UCSD-AML1 (cell line): ENCODE measurements around the gene VCX3B.
"Not testable (repeated sequence)": the region's sequence is repeated elsewhere in the genome, so short reads cannot be mapped to it uniquely, and the experiment has no call there.

Experiments used
- DNase-seq: peaks from one replicate; lab custom pipeline; 2025; ENCODE audit not compliant: unreplicated experiment; lab: John Stamatoyannopoulos, UW

The VCX3B gene

GRCh38 chrX:8464530-8464929 is at the start of gene VCX3B:
Gene VCX3B (plus strand): TSS chrX:8464830. CDS start chrX:8465451, 621 bp downstream.
- not testable (repeated sequence) for DNase-seq

DNA sequence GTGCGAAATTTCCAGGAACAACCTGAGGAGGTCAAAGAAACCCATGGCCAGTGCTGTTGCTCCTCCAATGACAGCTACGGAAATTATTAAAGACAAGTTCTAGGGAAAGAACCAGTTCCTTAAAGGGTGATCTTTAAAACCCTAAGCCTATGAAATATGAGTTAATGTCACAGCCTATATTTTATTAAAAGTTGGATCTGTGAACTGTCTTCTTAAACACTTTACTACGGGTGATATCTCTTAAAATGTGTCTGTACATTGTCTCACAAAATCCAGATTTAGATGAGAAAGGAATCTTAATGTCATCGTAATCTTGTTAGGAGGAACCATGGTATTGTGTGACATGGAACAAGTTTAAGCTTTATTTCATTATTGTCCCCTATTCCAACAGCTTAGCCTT is 46.3 kb upstream of the VCX3B start:
- DNase-seq = no peak

DNA sequence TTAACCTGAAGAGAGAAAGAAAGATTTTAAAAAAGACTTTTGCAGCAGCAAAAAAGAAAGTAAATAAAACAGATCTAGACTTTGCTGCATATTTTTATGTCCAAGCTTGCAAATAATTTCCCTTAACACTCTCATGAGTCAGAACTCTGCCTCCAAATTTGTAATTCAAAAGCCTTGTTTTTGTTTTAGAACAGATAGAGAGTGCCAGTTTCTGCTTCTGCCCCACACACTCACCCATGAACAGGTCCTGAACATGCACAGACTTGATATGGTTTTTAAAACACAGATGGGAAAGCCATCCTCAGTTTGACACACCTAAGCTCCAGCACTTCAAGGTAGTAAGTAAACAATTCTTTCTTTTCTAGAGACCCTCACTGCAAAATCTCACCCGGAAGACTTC is 39.7 kb upstream of the VCX3B start:
- DNase-seq = no peak

DNA sequence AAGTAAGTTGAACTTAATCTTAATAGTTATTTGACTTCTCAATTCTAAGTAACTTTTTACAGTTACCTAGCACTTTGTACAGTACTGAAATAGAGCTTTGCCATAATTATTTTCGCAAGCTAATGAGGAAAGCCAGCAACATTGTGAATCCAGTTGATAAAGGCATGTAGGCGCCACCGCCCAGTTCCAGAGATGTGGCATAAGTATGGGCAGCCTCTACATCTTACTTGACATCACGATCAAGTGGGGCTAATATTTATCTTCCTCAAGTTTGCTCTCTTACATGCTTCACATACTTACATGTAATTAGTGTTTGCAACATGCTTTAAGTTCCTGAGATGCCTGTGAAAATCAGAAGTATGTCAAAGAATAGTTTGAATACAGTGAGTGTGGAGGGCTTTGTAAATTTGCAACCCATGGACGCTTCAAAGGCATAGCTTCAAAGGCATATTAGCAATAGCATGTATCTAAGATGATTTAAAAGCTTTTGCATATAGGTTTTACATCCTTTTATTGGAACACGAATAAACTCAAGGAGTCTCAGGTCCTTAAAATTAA is 34.9 kb upstream of the VCX3B start:
- no peak for DNase-seq

DNA sequence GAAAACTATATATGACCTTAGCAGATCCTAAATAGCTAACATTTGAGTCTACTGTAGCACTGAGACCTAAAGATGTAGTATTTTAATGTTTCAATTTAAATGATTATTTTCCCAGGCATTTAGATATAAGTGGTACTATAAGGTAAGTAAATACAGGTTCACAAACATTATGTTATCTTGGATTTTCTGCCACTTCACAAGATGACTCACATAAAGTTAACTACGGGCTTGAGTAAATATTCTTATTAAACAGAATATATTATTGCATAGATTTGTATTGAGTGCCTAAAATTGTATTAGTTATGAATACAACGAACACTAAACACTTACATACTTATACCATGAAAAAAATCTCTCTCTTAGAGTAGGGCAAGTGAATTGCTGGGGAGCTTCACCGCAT is 34.2 kb upstream of the VCX3B start:
- DNase-seq = no peak

DNA sequence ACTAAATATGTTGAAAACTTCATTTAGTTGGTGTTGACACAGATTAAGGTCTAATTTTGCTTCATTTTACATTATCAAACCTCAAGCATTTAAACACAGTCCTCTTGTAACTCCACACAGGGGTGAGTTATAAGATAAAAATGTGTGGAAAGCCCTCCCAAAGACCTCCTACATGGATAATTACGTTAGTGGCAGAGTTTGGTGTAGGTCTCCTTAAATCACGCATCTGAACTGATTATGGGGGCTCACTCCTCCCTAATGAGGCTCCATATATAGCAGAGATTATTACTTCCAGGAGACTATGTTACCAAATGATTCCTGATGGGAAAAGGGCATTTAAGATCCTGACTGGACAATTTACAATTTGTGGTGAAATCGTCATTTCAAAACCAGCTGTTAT is 32.2 kb upstream of the VCX3B start:
- DNase-seq = no peak

GRCh38 chrX:8433109-8434062 is 31.2 kb upstream of the VCX3B start:
- no peak for DNase-seq

DNA sequence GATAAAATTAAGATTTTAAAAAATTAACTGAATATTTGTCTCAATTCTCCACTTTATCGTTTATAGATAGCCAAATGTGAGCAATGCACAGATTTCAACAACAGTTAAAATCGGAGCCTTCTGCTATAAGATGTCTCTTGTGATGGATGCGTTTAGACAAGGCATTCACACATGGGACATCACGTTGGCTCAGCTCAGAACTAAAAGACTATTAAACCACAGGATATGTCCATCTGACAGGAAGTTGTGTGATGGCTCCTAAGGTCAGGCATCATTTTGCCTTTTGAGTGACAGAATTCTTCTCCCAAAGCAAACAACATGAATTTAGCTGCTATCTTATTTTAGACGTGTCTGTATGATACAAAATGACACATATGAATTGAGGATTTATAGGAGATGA is 17.3 kb upstream of the VCX3B start:
- no peak for DNase-seq

- not testable (repeated sequence) for DNase-seq
These were observed 12.3 kb upstream of the VCX3B start for GRCh38 chrX:8452343-8452742.

- DNase-seq = no peak
These were observed 11.0 kb upstream of the VCX3B start for GRCh38 chrX:8453611-8454010.

GRCh38 chrX:8455557-8455956 is 9.1 kb upstream of the VCX3B start:
- DNase-seq = no peak

DNA sequence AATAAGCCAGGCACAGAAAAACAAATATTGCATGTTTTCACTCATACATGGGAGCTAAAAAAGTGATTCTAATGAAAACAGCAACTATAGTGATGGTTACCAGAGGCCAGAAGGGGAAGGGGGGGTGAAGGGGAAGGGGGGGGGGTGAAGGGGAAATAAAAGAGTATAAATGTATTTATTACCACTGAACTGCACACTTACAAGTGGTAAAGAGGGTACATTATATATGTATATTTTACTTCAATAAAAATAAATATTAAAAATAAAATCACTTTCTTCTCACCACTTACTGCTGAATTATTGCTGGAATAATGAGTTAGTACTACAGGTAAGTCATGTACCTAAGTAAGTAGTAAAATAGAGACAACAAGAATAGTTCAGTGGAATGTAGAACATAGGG is 2.1 kb upstream of the VCX3B start:
- no peak for DNase-seq

DNA sequence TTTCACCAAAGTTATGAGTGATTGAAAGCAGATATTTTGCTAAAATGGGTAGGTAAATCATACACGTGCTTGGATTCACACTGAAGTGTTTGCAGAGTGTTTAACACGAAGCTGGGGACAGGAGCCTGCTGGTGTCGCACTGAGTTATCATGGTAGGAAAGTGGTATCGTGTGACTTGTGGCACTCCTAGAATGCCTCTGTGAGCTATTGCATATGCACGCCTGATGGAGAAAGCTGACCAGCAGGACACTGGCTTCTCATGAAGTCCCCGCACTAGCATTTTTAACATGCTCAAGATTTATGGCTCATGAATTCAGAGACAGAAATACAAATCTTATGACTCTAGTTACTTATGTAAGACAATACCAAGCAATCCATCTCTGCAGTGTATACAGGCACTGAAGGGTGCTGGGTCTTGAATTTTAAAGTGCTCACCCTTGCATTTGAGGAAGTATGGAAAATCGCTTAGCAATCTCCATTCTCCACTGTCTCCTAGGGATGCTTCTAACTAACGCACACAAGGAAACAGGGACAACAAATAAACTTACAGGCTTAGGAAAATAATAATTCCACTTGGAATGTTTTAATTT is 19.8 kb downstream of the VCX3B start:
- no peak for DNase-seq

DNA sequence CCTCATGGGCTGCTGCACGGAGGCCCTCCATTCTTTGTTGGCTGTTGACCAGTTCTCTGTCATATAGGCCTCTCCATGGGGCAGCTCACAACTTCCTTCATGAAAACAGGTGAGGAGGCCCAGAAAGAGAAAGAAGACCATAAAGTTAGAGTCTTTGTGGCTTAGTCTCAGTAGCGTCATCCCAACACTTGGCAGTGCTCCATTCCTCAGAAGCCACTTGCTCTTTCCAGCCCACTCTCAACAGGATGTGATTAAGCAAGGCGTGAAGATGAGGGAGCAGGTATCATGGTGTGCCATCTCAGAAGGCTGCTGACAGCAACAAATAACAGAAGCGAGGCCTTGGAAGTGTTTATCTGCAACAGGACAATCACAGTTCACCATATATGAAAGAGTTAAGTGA is 30.4 kb downstream of the VCX3B start:
- not testable (repeated sequence) for DNase-seq

GRCh38 chrX:8500203-8500602 is 35.6 kb downstream of the VCX3B start:
- no peak for DNase-seq

- DNase-seq = not testable (repeated sequence)
These were observed 37.5 kb downstream of the VCX3B start for GRCh38 chrX:8502101-8502500.

- DNase-seq = no peak
These were observed 39.8 kb downstream of the VCX3B start for GRCh38 chrX:8504451-8504850.
